ENCODE results near the gene SMIM38. TPM values are rescaled to one million over a fixed set of nuclear protein-coding genes. Genes with fewer than 3 reads are reported as not detected.

The SMIM38 gene
- total RNA-seq, 1 experiment from 2014 or later: 0.09 TPM

GRCh38 chr11:69160296-69161116, 4.8 kb downstream of the SMIM38 start:
- H3K56ac ChIP-seq (ENCODE audit: insufficient read length, low read depth, low read length): no peak overlapping the region
- Mint-ChIP-seq H3K4me1 (peaks cover 0 to 5% of the 10 kb centered on the region in 2 experiments; a peak in 2 of 4 replicates), H3K9me3 (peaks cover 9 to 10% of the 10 kb centered on the region in 2 experiments; a peak in 4 of 5 replicates), H3K27me3 (ENCODE audit: low read depth) (peaks cover 13% of the 10 kb centered on the region), H3K4me3 (no peak overlapping the region), H3K36me3 (ENCODE audit: insufficient read depth in 1 of 3, low read depth in 3 of 3) (peaks cover 0 to 4% (median 0%) of the 10 kb centered on the region in 3 experiments; a peak in 3 of 7 replicates), H3K27ac (no peak overlapping the region)
- H3K9ac ChIP-seq (ENCODE audit: extremely low read depth, insufficient read length, low read length): no peak overlapping the region
- no peak overlapping the region for H3T11ph ChIP-seq (ENCODE audit: low read length)
- no peak for DNase-seq
- no peak overlapping the region for H2BK120ac ChIP-seq (ENCODE audit: low read depth, low read length, poor library complexity, severe bottlenecking)
- H3K79me2 ChIP-seq (ENCODE audit: insufficient read depth, low read length): no peaks in the 10 kb centered on the region
- H3K9me3 ChIP-seq (ENCODE audit: control insufficient read depth, low read depth, low read length): no peaks in the 10 kb centered on the region
- H3K23ac ChIP-seq (ENCODE audit: insufficient read length, low read depth, low read length): no peak overlapping the region
- H4K91ac ChIP-seq (ENCODE audit: insufficient read length, low read depth, low read length): no peak overlapping the region
- no peak overlapping the region for H3K4ac ChIP-seq (ENCODE audit: low read depth, low read length)
- H2BK5ac ChIP-seq (ENCODE audit: insufficient read length, low read length): no peak overlapping the region
- H3K4me2 ChIP-seq (ENCODE audit: insufficient read depth, insufficient read length, low read length): no peak overlapping the region
- H4K20me1 ChIP-seq (ENCODE audit: control insufficient read depth, insufficient read depth, insufficient read length): no peaks in the 10 kb centered on the region
- no peak overlapping the region for H3K14ac ChIP-seq (ENCODE audit: insufficient read depth, low read length)
- H3K4me1 ChIP-seq (ENCODE audit: insufficient read depth, low read length): no peaks in the 10 kb centered on the region; the same call in 1 of the 2 replicates
- H4K5ac ChIP-seq (ENCODE audit: insufficient read length, low read depth, low read length): no peak overlapping the region
- no peak overlapping the region for H2BK15ac ChIP-seq (ENCODE audit: low read depth, low read length)
- no peaks in the 10 kb centered on the region for H3K23me2 ChIP-seq (ENCODE audit: insufficient read length, low read depth, low read length, poor library complexity, severe bottlenecking)
- no peak overlapping the region for H2BK20ac ChIP-seq (ENCODE audit: low read depth, low read length, poor library complexity, severe bottlenecking)
- TF ChIP-seq CTCF (conservative IDR thresholded peaks at IDR 0.05): no peak
- no peak overlapping the region for H3K27ac ChIP-seq (ENCODE audit: insufficient read length, low read depth, low read length)
- no peak overlapping the region for H2AFZ ChIP-seq (ENCODE audit: low read length)
- no CpG with 5 or more reads among the region's 15 CpGs for WGBS (ENCODE audit: extremely low coverage, insufficient read length, low lambda C conversion rate)
- H2BK12ac ChIP-seq (ENCODE audit: insufficient read length, low read depth, low read length): no peak overlapping the region
- H3K18ac ChIP-seq (ENCODE audit: insufficient read length, low read depth, low read length): no peak overlapping the region
- H3K27me3 ChIP-seq (ENCODE audit: insufficient read depth, low read length): no peaks in the 10 kb centered on the region
- H4K8ac ChIP-seq (replicated peaks; ENCODE audit: insufficient read length, low read depth, low read length): no peak overlapping the region
- no peaks in the 10 kb centered on the region for H3K79me1 ChIP-seq (ENCODE audit: insufficient read depth, low read depth, low read length, poor library complexity, severe bottlenecking)
- no peak overlapping the region for H2AK5ac ChIP-seq (ENCODE audit: insufficient read length, low read length)

Measured in H9 (cell line).